Endothelial cell (in vitro differentiated cells): ENCODE measurements around the gene DCAKD. TPM values are rescaled to one million over a fixed set of nuclear protein-coding genes. Genes with fewer than 3 reads are reported as not detected.

Source experiments
- DNase-seq: peaks from one replicate; pipeline ENCODE4 v3.0.0; 2021; ENCODE audit warnings: low spot score
- H3K27ac Mint-ChIP-seq: one replicate; pipeline ENCODE4 v1.8.0; 2021; ENCODE audit warnings: mixed read lengths, inconsistent platforms; ENCODE audit not compliant: unreplicated experiment
- H3K27me3 Mint-ChIP-seq: one replicate; pipeline ENCODE4 v1.8.0; 2021; ENCODE audit warnings: mild to moderate bottlenecking, moderate library complexity, mixed read lengths, inconsistent platforms; ENCODE audit not compliant: unreplicated experiment
- H3K36me3 Mint-ChIP-seq: one replicate; pipeline ENCODE4 v1.8.0; 2021; ENCODE audit warnings: mild to moderate bottlenecking, low read depth, mixed read lengths, inconsistent platforms; ENCODE audit not compliant: unreplicated experiment
- H3K4me1 Mint-ChIP-seq: one replicate; pipeline ENCODE4 v1.8.0; 2021; ENCODE audit warnings: mild to moderate bottlenecking, mixed read lengths, inconsistent platforms; ENCODE audit not compliant: unreplicated experiment
- H3K4me3 Mint-ChIP-seq: one replicate; pipeline ENCODE4 v1.8.0; 2021; ENCODE audit warnings: mild to moderate bottlenecking, mixed read lengths, inconsistent platforms; ENCODE audit not compliant: unreplicated experiment
- H3K9me3 Mint-ChIP-seq: one replicate; pipeline ENCODE4 v1.8.0; 2021; ENCODE audit warnings: mixed read lengths, inconsistent platforms; ENCODE audit not compliant: unreplicated experiment
- CTCF ChIP-seq: fragments of 200-600 bp; sonication (generic); IDR thresholded peaks from one replicate; pipeline ENCODE4 v1.5.0; 2021; ENCODE audit warnings: antibody characterized with exemption; ENCODE audit not compliant: unreplicated experiment
- total RNA-seq: library from RNA; stranded (reverse); fragmentation: NEBNext Ultra II Directional; extraction: Animal tissue kit (Norgen Biotek cat#: 25700); gene quantifications from one replicate; pipeline ENCODE4 v1.2.1, GENCODE V29; 2021; ENCODE audit not compliant: unreplicated experiment

The DCAKD gene
- total RNA-seq, 1 donor from 2014 or later: 29.2 TPM

- no peak for DNase-seq
- Mint-ChIP-seq H3K36me3 (peaks cover 2% of the 10 kb centered on the region), H3K27ac (no peak overlapping the region), H3K4me3 (no peak overlapping the region), H3K4me1 (peaks cover 3% of the 10 kb centered on the region), H3K27me3 (peaks cover 5% of the 10 kb centered on the region), H3K9me3 (no peaks in the 10 kb centered on the region)
- TF ChIP-seq CTCF: no peak
Measured at GRCh38 chr17:44999433-44999832, 52.0 kb downstream of the DCAKD start.

GRCh38 chr17:44998646-44999045, 52.8 kb downstream of the DCAKD start:
- Mint-ChIP-seq H3K9me3 (no peaks in the 10 kb centered on the region), H3K36me3 (peaks cover 5% of the 10 kb centered on the region), H3K4me1 (no peaks in the 10 kb centered on the region), H3K27me3 (peaks cover 9% of the 10 kb centered on the region), H3K4me3 (peak overlapping the region; percentile 26), H3K27ac (no peak overlapping the region)
- DNase-seq: no peak
- no peak for TF ChIP-seq CTCF

DNA sequence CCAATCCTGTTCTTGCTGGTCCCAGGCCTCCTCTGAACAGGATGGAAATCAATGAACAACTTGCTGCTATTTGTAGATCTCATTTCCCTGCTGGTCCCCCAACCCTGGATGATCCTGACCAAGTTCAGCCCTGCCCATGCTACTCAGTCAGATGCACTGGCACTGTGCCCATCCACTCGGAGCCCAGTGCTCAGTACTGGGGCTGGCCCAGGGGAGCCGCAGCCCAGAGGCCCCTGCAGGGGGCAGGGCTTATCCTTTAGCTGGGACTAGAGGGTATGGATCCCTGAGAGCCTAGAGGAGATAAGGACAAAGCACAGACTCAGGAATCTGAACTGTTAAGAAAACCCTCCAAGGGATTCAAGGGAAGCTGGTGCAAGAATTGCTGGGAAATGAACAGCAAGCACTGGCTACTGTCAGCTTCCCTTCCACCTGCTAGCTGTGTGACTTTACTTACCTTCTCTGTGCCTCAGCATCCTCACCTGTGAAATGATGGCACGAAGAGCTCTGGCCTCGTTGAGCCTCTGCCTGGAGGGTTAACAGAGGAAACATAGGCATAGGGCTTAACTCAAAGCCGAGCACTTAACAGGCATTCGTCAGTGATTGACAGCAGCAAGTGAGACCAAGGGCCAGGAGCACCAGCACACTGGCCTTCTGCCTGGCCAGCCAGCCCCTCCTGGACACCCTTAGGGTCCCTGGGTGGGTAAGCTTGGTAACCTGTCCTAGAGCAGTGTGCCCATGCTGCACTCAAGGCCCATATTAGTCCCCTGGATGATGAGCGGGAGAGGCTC, 53.5 kb downstream of the DCAKD start:
- no peaks in the 10 kb centered on the region for H3K4me1 Mint-ChIP-seq
- no peak for TF ChIP-seq CTCF
- H3K36me3 Mint-ChIP-seq: peaks cover 5% of the 10 kb centered on the region
- H3K27me3 Mint-ChIP-seq: peaks cover 9% of the 10 kb centered on the region
- H3K9me3 Mint-ChIP-seq: no peaks in the 10 kb centered on the region
- no peak overlapping the region for H3K27ac Mint-ChIP-seq
- no peak overlapping the region for H3K4me3 Mint-ChIP-seq
- DNase-seq: no peak

DNA sequence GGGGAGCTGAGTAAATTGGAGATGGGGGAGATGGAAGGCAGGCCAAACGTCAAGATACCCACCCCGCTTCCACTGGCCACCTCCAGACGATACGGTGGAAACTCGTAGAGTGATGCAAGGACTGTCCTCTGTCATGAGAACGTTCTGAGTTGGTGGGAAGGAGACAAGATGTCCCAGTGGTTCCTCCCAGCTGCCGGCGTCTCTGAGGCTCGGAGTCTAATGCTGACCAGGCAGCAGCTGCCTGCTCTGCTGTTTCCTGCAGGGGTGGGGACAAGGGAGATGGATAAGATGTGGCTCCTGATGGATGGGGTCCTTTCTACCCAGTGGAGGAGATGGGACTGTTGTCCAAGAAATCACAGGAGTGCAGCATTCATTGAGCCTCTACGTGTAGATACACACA, 55.1 kb downstream of the DCAKD start:
- no peak for DNase-seq
- TF ChIP-seq CTCF: no peak
- Mint-ChIP-seq H3K27ac (no peak overlapping the region), H3K4me1 (no peaks in the 10 kb centered on the region), H3K4me3 (no peak overlapping the region), H3K9me3 (no peaks in the 10 kb centered on the region), H3K36me3 (peaks cover 5% of the 10 kb centered on the region), H3K27me3 (peaks cover 9% of the 10 kb centered on the region)

DNA sequence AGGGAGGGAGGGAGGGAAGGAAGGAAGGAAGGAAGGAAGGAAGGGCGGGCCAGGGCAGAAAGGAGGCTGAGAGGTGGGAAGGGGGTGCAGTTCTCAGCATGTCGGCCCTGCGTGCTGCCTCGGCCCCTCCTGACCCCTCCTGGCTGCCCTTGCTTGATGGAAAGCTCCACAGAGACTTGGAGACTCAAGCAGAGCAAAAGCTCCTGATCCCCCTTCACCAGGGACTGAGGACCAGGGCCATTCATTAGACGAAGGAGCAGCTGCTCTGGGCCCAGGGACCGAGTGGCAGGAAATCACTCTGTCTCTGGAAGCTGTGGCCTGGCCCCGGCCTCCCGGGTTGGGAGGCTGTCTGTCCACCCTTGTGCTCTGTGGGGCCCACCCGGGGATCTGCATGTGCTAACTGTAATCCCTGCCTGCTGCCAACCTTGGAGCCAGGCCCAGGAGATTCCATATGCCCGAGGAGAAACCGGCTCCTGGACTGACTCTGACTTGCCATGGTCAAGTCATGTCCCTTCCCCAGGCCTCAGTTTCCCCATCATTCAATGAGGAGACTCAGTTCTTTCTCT, 55.9 kb downstream of the DCAKD start:
- no peak overlapping the region for H3K4me3 Mint-ChIP-seq
- peaks cover 10% of the 10 kb centered on the region for H3K27me3 Mint-ChIP-seq
- DNase-seq: no peak
- no peak overlapping the region for H3K27ac Mint-ChIP-seq
- TF ChIP-seq CTCF: no peak
- peaks cover 5% of the 10 kb centered on the region for H3K36me3 Mint-ChIP-seq
- peaks cover 2% of the 10 kb centered on the region for H3K4me1 Mint-ChIP-seq
- H3K9me3 Mint-ChIP-seq: no peaks in the 10 kb centered on the region
